ENCODE data around the gene TPD52L1. TPM values are rescaled to one million over a fixed set of nuclear protein-coding genes. Genes with fewer than 3 reads are reported as not detected.

TPD52L1 gene
- total and polyA plus RNA-seq, 2 donors (not counting 1 experiment from before 2014, with no cell fraction given) = not detected

DNA sequence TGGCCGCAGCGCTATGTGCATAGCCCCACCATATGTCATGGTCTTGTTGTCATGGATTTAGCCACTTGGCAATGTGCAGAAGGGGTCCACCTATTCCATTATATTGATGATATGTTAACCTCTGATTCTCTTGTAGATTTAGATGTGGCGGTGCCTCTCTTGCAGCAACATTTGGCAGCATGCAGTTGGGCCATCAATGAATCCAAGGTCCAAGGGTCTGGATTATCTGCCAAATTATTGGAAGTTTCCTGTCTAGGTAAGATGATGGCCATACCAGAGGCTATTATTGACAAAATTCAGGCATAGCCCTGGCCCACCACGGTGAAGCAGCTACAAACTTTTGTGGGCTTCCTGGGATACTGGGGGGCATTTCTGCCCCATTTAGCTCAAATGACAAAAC is 116.8 kb downstream of the TPD52L1 start:
- Histone ChIP-seq H3K4me3 (ENCODE audit: control extremely low read depth in 1 of 5, extremely low read depth in 1 of 5, insufficient read depth in 1 of 5, low read depth in 2 of 5, low read length in 4 of 5) (no peak overlapping the region), H3K4me2 (replicated peaks; ENCODE audit: low read depth, low read length, poor library complexity, severe bottlenecking) (no peak overlapping the region), H3K9me3 (ENCODE audit: control extremely low read depth in 1 of 3, control insufficient read depth in 2 of 3, insufficient read depth in 1 of 3, low read length in 2 of 3) (no peaks in the 10 kb centered on the region), H3K36me3 (replicated peaks in 1 of 2; ENCODE audit: control extremely low read depth in 1 of 2, control insufficient read depth in 1 of 2, extremely low read depth in 1 of 2, insufficient read depth in 2 of 2, low read length in 1 of 2) (peaks cover 2 to 26% of the 10 kb centered on the region in 2 experiments), H3K4me1 (ENCODE audit: control insufficient read depth in 2 of 2, insufficient read depth in 2 of 2, low read length in 2 of 2) (no peaks in the 10 kb centered on the region), H4K20me1 (ENCODE audit: control insufficient read depth, insufficient read depth, low read length, poor library complexity, severe bottlenecking) (no peaks in the 10 kb centered on the region), H3K79me2 (ENCODE audit: control insufficient read depth, insufficient read depth, low read length) (no peaks in the 10 kb centered on the region), H3K27ac (ENCODE audit: low read length in 2 of 2) (no peak overlapping the region), H3K9ac (ENCODE audit: low read length) (no peak overlapping the region), H2AFZ (ENCODE audit: insufficient read depth, low read depth, low read length, poor library complexity, severe bottlenecking) (no peak overlapping the region), H3K27me3 (replicated peaks in 1 of 4; ENCODE audit: control extremely low read depth in 1 of 4, control insufficient read depth in 3 of 4, insufficient read depth in 4 of 4, low read length in 3 of 4) (no peaks in the 10 kb centered on the region)
- DNase-seq (no peak), ATAC-seq (ENCODE audit: low read depth) (no peak)
- WGBS (ENCODE audit: insufficient coverage) = 100% methylated on average over 3 of the region's 4 CpGs
- ChIA-PET POLR2A (no interaction called here), CTCF (no interaction called here)
- Mint-ChIP-seq H3K9me3 (ENCODE audit: insufficient read depth) (no peaks in the 10 kb centered on the region), H3K27me3 (no peaks in the 10 kb centered on the region), H3K27ac (no peak overlapping the region), H3K4me1 (no peaks in the 10 kb centered on the region), H3K4me3 (no peak overlapping the region)
- intact Hi-C loops (cut with micrococcal nuclease) = no loop called here
- TF ChIP-seq, protein P1, sequence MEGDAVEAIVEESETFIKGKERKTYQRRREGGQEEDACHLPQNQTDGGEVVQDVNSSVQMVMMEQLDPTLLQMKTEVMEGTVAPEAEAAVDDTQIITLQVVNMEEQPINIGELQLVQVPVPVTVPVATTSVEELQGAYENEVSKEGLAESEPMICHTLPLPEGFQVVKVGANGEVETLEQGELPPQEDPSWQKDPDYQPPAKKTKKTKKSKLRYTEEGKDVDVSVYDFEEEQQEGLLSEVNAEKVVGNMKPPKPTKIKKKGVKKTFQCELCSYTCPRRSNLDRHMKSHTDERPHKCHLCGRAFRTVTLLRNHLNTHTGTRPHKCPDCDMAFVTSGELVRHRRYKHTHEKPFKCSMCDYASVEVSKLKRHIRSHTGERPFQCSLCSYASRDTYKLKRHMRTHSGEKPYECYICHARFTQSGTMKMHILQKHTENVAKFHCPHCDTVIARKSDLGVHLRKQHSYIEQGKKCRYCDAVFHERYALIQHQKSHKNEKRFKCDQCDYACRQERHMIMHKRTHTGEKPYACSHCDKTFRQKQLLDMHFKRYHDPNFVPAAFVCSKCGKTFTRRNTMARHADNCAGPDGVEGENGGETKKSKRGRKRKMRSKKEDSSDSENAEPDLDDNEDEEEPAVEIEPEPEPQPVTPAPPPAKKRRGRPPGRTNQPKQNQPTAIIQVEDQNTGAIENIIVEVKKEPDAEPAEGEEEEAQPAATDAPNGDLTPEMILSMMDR (IDR thresholded peaks at IDR 0.05) = no peak
- no peak for TF ChIP-seq EZH2 (IDR thresholded peaks at IDR 0.05; ENCODE audit: borderline replicate concordance, insufficient read depth, low read depth, low read length, poor library complexity, severe bottlenecking)

DNA sequence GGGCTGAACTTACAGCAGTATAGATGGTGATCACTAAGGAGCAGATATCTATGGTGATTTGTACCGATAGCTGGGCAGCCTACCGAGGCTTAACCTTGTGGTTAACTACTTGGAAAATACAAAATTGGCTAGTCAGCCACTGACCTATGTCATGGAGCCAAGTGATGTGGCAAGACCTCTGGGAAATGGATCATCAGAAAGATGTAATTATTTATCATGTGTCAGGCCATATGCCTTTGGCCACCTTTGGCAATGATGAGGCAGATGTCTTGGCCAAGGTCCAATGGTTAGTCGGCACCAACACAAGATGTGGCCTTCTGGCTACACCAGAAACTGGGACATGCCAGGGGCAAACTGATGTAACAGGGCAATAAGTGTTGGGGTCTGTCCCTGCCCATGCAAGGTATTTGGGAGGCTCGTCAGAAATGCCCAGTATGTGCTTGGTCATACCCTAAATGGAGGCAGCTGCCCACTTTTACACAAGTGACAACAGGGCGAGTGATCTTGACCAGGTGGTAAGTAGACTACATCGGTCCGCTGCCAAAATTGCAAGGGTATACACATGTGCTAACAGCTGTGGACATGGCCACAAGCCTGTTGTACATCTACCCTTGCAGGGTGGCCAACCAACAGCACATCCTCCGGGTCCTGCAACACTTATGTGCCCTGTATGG is 118.0 kb downstream of the TPD52L1 start:
- intact Hi-C loops (cut with micrococcal nuclease) = no loop called here
- Histone ChIP-seq H3K9ac (ENCODE audit: low read length) (no peak overlapping the region), H3K4me3 (ENCODE audit: control extremely low read depth in 1 of 5, extremely low read depth in 1 of 5, insufficient read depth in 1 of 5, low read depth in 2 of 5, low read length in 4 of 5) (no peak overlapping the region), H2AFZ (ENCODE audit: insufficient read depth, low read depth, low read length, poor library complexity, severe bottlenecking) (no peak overlapping the region), H3K4me2 (replicated peaks; ENCODE audit: low read depth, low read length, poor library complexity, severe bottlenecking) (no peak overlapping the region), H3K79me2 (ENCODE audit: control insufficient read depth, insufficient read depth, low read length) (no peaks in the 10 kb centered on the region), H3K27me3 (replicated peaks in 1 of 4; ENCODE audit: control extremely low read depth in 1 of 4, control insufficient read depth in 3 of 4, insufficient read depth in 4 of 4, low read length in 3 of 4) (no peaks in the 10 kb centered on the region), H4K20me1 (ENCODE audit: control insufficient read depth, insufficient read depth, low read length, poor library complexity, severe bottlenecking) (no peaks in the 10 kb centered on the region), H3K36me3 (replicated peaks in 1 of 2; ENCODE audit: control extremely low read depth in 1 of 2, control insufficient read depth in 1 of 2, extremely low read depth in 1 of 2, insufficient read depth in 2 of 2, low read length in 1 of 2) (peaks cover 2 to 38% of the 10 kb centered on the region in 2 experiments), H3K9me3 (ENCODE audit: control extremely low read depth in 1 of 3, control insufficient read depth in 2 of 3, insufficient read depth in 1 of 3, low read length in 2 of 3) (no peaks in the 10 kb centered on the region), H3K4me1 (ENCODE audit: control insufficient read depth in 2 of 2, insufficient read depth in 2 of 2, low read length in 2 of 2) (no peaks in the 10 kb centered on the region), H3K27ac (ENCODE audit: low read length in 2 of 2) (no peak overlapping the region)
- ChIA-PET POLR2A (no interaction called here), CTCF (no interaction called here)
- no peaks in the 10 kb centered on the region for H3K4me1 Mint-ChIP-seq
- H3K27me3 Mint-ChIP-seq = no peaks in the 10 kb centered on the region
- H3K9me3 Mint-ChIP-seq (ENCODE audit: insufficient read depth) = no peaks in the 10 kb centered on the region
- TF ChIP-seq EZH2 (IDR thresholded peaks at IDR 0.05; ENCODE audit: borderline replicate concordance, insufficient read depth, low read depth, low read length, poor library complexity, severe bottlenecking) = no peak
- TF ChIP-seq, protein P1 (IDR thresholded peaks at IDR 0.05) = no peak
- no peak for ATAC-seq (ENCODE audit: low read depth)
- DNase-seq = no peak
- no peak overlapping the region for H3K27ac Mint-ChIP-seq
- 92% methylated on average over 8 of the region's 8 CpGs for WGBS (ENCODE audit: insufficient coverage)
- H3K4me3 Mint-ChIP-seq = no peak overlapping the region
